Loucy (cell line): ENCODE results near the gene MARS1.
A peak's percentile ranks its signal among the peaks of the same experiment; 100 is the strongest.

ENCODE experiments used
- H2AFZ ChIP-seq: fragments of 200-600 bp; sonication (generic); 2 replicates; pipeline ENCODE4 v1.6.0; 2016; ENCODE audit warnings: antibody characterized with exemption, mild to moderate bottlenecking, low read length, moderate library complexity
- H3F3A ChIP-seq: fragments of 200-600 bp; 2 replicates; pipeline ENCODE4 v1.6.0; 2016; ENCODE audit warnings: antibody characterized with exemption, low read depth, mild to moderate bottlenecking
- H3K27me3 ChIP-seq: fragments of 200-600 bp; sonication (generic); 2 replicates; pipeline ENCODE4 v1.6.1; 2014; ENCODE audit warnings: low read length, mild to moderate bottlenecking; ENCODE audit not compliant: insufficient read depth, poor library complexity, severe bottlenecking
- H3K36me3 ChIP-seq: fragments of 200-600 bp; sonication (generic); 2 replicates; pipeline ENCODE4 v1.6.1; 2016; ENCODE audit warnings: low read length; ENCODE audit not compliant: insufficient read depth
- H3K4me1 ChIP-seq: fragments of 200-600 bp; sonication (generic); 2 replicates; pipeline ENCODE4 v1.5.1; 2014; ENCODE audit warnings: low read length, mild to moderate bottlenecking; ENCODE audit not compliant: insufficient read depth, poor library complexity, severe bottlenecking
- H3K4me2 ChIP-seq: fragments of 200-600 bp; sonication (generic); 2 replicates; pipeline ENCODE4 v1.6.0; 2014; ENCODE audit warnings: antibody characterized with exemption, low read length, low read depth, mild to moderate bottlenecking; ENCODE audit not compliant: poor library complexity, severe bottlenecking
- H3K4me3 ChIP-seq: fragments of 200-600 bp; sonication (generic); 2 replicates; pipeline ENCODE4 v1.5.1; 2014; ENCODE audit warnings: low read length, mild to moderate bottlenecking, mixed read lengths; ENCODE audit not compliant: poor library complexity, severe bottlenecking
- H3K79me2 ChIP-seq: fragments of 200-600 bp; sonication (generic); 2 replicates; pipeline ENCODE4 v1.6.1; 2014; ENCODE audit warnings: low read length; ENCODE audit not compliant: insufficient read depth
- H3K9ac ChIP-seq: fragments of 200-600 bp; sonication (generic); 2 replicates; pipeline ENCODE4 v1.6.0; 2014; ENCODE audit warnings: mild to moderate bottlenecking, low read depth, low read length, moderate library complexity; ENCODE audit not compliant: poor library complexity, severe bottlenecking
- H3K9me2 ChIP-seq: fragments of 200-600 bp; sonication (generic); replicated peaks from 2 replicates; pipeline ENCODE4 v1.6.1; 2016; ENCODE audit warnings: low read depth, low read length, mixed read lengths
- H3K9me3 ChIP-seq: fragments of 200-600 bp; sonication (generic); 2 replicates; pipeline ENCODE4 v1.6.1; 2014; ENCODE audit warnings: mild to moderate bottlenecking, antibody characterized with exemption, low read length, low read depth; ENCODE audit not compliant: insufficient read depth
- H4K20me1 ChIP-seq: fragments of 200-600 bp; sonication (generic); 2 replicates; pipeline ENCODE4 v1.6.0; 2014; ENCODE audit warnings: antibody characterized with exemption, low read length, mild to moderate bottlenecking; ENCODE audit not compliant: insufficient read depth, poor library complexity, severe bottlenecking
- CTCF ChIP-seq: fragments of 200-600 bp; sonication (generic); conservative IDR thresholded peaks from 2 replicates; pipeline ENCODE4 v1.5.1; 2014; ENCODE audit warnings: mild to moderate bottlenecking, antibody characterized with exemption, low read length
- EZH2phosphoT487 ChIP-seq: fragments of 200-600 bp; IDR thresholded peaks from 2 replicates; pipeline ENCODE4 v1.6.1; 2018; ENCODE audit warnings: antibody characterized with exemption, mild to moderate bottlenecking, moderate library complexity, borderline replicate concordance

The MARS1 gene

DNA sequence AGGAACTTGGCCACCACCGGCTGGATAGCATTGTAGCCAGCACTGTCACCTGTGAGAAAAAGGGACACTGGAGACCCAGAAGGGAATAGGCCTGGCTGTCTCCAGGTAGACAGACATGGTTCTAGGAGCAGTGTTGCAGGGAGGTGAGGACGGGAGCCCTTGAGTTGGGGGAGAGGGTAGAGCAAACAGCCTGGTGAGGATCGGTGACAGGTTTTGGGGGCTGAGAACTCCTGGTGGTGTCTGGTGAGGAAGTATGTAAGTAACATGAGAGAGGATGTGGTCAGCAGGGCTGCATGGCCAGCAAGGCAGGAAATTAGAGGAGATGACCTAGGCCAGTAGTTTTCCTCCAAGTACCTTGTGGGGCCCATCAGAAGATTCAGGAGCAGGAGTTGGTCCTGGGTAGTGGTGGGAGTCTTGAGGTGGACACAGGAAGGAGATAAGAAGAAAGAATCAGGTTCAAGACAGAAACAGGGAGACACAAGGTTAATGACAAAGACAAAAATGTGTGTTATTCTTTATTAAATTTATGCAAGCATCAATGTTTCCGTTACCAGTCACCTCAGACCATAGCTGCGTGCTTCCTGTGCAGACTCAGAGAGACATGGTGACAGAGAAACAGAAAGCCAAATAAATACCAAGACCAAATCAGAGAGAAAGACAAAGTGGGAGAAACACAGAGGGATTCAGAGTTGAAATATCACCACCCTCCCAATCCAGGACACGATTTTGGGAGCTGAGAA is 8.3 kb upstream of the MARS1 start, which contains the start of gene ARHGAP9:
Gene ARHGAP9 (minus strand): TSS at position 491 of the 740 bp plus-strand sequence. CDS start 460 bp downstream, at position 31.
- Histone ChIP-seq H3K9me3 (no peaks in the 10 kb centered on the region), H3K4me3 (peak within 1 kb of the TSS; percentile 79), H3K36me3 (no peaks in the 10 kb centered on the region; the same call in 1 of the 2 replicates), H3K9ac (peak within 1 kb of the TSS; percentile 86), H4K20me1 (no peaks in the 10 kb centered on the region), H3K4me2 (peak within 1 kb of the TSS; percentile 90), H3K4me1 (peaks cover 58% of the 10 kb centered on the region), H3F3A (peaks cover 8% of the 10 kb centered on the region; the same call in 1 of the 2 replicates), H3K27me3 (no peaks in the 10 kb centered on the region), H3K9me2 (no peaks in the 10 kb centered on the region), H2AFZ (peak within 1 kb of the TSS; percentile 15; the same call in 1 of the 2 replicates), H3K79me2 (peaks cover 45% of the 10 kb centered on the region)
- TF ChIP-seq CTCF = no peak

- H3K9me3 ChIP-seq = no peaks in the 10 kb centered on the region
Observed at GRCh38 chr12:57481671-57482070, 6.2 kb upstream of the MARS1 start.

DNA sequence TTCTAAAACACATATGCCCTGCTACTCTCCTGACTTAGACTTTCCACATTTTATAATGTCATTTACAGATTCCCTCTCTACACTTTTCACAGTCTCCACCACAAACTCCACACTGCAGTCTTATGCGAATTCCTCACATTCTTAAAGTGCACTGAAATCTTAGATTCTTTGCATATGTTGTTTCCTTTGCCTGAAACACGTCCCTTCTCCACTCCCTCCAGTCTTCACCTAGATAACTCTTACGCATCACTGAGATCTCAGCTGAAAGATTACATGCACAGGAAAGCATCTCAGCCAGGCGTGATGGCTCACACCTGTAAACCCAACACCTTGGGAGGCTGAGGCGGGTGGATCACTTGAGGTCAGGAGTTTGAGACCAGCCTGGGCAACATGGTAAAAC is 4.4 kb upstream of the MARS1 start:
- H3K9me2 ChIP-seq = no peaks in the 10 kb centered on the region
- no peaks in the 10 kb centered on the region for H3K36me3 ChIP-seq
- no peak overlapping the region for H3K9ac ChIP-seq
- no peak overlapping the region for H3K4me2 ChIP-seq
- peaks cover 3% of the 10 kb centered on the region for H4K20me1 ChIP-seq
- H3K9me3 ChIP-seq = no peaks in the 10 kb centered on the region
- peaks cover 8% of the 10 kb centered on the region; the same call in 1 of the 2 replicates for H3F3A ChIP-seq
- H3K4me3 ChIP-seq = no peak overlapping the region
- TF ChIP-seq EZH2phosphoT487 (no peak), CTCF (no peak)
- H3K27me3 ChIP-seq = no peaks in the 10 kb centered on the region
- H3K79me2 ChIP-seq = peaks cover 12% of the 10 kb centered on the region
- peaks cover 32% of the 10 kb centered on the region for H3K4me1 ChIP-seq
- H2AFZ ChIP-seq = 0 out of 2 replicates have a peak overlapping the region, but pooled peaks have one; percentile 52

More at GRCh38 chr12:57481671-57482070, 6.2 kb upstream of the MARS1 start:
- H3K4me1 ChIP-seq = peaks cover 45% of the 10 kb centered on the region
- no peak overlapping the region for H3K4me3 ChIP-seq
- peaks cover 8% of the 10 kb centered on the region; the same call in 1 of the 2 replicates for H3F3A ChIP-seq
- peaks cover 24% of the 10 kb centered on the region for H3K79me2 ChIP-seq
- no peaks in the 10 kb centered on the region for H3K36me3 ChIP-seq
- H3K4me2 ChIP-seq = no peak overlapping the region
- H3K9me2 ChIP-seq = no peaks in the 10 kb centered on the region
- no peaks in the 10 kb centered on the region for H4K20me1 ChIP-seq
- no peak overlapping the region for H3K9ac ChIP-seq
- TF ChIP-seq CTCF (no peak), EZH2phosphoT487 (no peak)
- H2AFZ ChIP-seq = no peak overlapping the region
- no peaks in the 10 kb centered on the region for H3K27me3 ChIP-seq
